Glutamatergic neuron (in vitro differentiated cells): Measurements from ENCODE around the gene MGRN1. TPM values are rescaled to one million over a fixed set of nuclear protein-coding genes. Genes with fewer than 3 reads are reported as not detected.

Experiments used
- DNase-seq: peaks from one replicate; pipeline ENCODE4 v3.0.0; 2022
- H3K27ac Mint-ChIP-seq: one replicate; pipeline ENCODE4 v1.8.0; 2020; ENCODE audit warnings: mild to moderate bottlenecking, mixed read lengths, inconsistent platforms; ENCODE audit not compliant: unreplicated experiment
- H3K27me3 Mint-ChIP-seq: one replicate; pipeline ENCODE4 v1.8.0; 2020; ENCODE audit warnings: mild to moderate bottlenecking, moderate library complexity, mixed read lengths, inconsistent platforms; ENCODE audit not compliant: unreplicated experiment
- H3K36me3 Mint-ChIP-seq: one replicate; pipeline ENCODE4 v1.8.0; 2020; ENCODE audit warnings: mild to moderate bottlenecking, mixed read lengths, inconsistent platforms; ENCODE audit not compliant: unreplicated experiment
- H3K4me1 Mint-ChIP-seq: one replicate; pipeline ENCODE4 v1.8.0; 2020; ENCODE audit warnings: mild to moderate bottlenecking, low read depth, mixed read lengths, inconsistent platforms; ENCODE audit not compliant: unreplicated experiment
- H3K4me3 Mint-ChIP-seq: one replicate; pipeline ENCODE4 v1.8.0; 2020; ENCODE audit warnings: mild to moderate bottlenecking, mixed read lengths, inconsistent platforms; ENCODE audit not compliant: unreplicated experiment
- H3K9me3 Mint-ChIP-seq: one replicate; pipeline ENCODE4 v1.8.0; 2020; ENCODE audit warnings: mild to moderate bottlenecking, moderate library complexity, mixed read lengths, inconsistent platforms; ENCODE audit not compliant: unreplicated experiment
- CTCF ChIP-seq: fragments of 200-600 bp; sonication (generic); IDR thresholded peaks from one replicate; pipeline ENCODE4 v1.5.0; 2021; ENCODE audit not compliant: partially characterized antibody, unreplicated experiment
- total RNA-seq: library from RNA; stranded (reverse); fragmentation: NEBNext Ultra II Directional; extraction: Animal tissue kit (Norgen Biotek cat#: 25700); gene quantifications from one replicate; pipeline ENCODE4 v1.2.1, GENCODE V29; 2021; ENCODE audit not compliant: unreplicated experiment

Gene MGRN1
- total RNA-seq, 1 donor from 2014 or later: 150 TPM

- no peaks in the 10 kb centered on the region for H3K9me3 Mint-ChIP-seq
- H3K4me3 Mint-ChIP-seq: no peak overlapping the region
- no peaks in the 10 kb centered on the region for H3K36me3 Mint-ChIP-seq
- no peak overlapping the region for H3K27ac Mint-ChIP-seq
- no peaks in the 10 kb centered on the region for H3K27me3 Mint-ChIP-seq
- peaks cover 1% of the 10 kb centered on the region for H3K4me1 Mint-ChIP-seq
- no peak for DNase-seq
- TF ChIP-seq CTCF: no peak
Measured at GRCh38 chr16:4718466-4718865, 93.8 kb downstream of the MGRN1 start.

GRCh38 chr16:4723071-4723767 is 98.6 kb downstream of the MGRN1 start:
- no peak for DNase-seq
- H3K9me3 Mint-ChIP-seq: no peaks in the 10 kb centered on the region
- H3K4me1 Mint-ChIP-seq: peaks cover 9% of the 10 kb centered on the region
- no peak overlapping the region for H3K4me3 Mint-ChIP-seq
- no peak for TF ChIP-seq CTCF
- H3K27ac Mint-ChIP-seq: no peak overlapping the region
- no peaks in the 10 kb centered on the region for H3K27me3 Mint-ChIP-seq
- no peaks in the 10 kb centered on the region for H3K36me3 Mint-ChIP-seq

DNA sequence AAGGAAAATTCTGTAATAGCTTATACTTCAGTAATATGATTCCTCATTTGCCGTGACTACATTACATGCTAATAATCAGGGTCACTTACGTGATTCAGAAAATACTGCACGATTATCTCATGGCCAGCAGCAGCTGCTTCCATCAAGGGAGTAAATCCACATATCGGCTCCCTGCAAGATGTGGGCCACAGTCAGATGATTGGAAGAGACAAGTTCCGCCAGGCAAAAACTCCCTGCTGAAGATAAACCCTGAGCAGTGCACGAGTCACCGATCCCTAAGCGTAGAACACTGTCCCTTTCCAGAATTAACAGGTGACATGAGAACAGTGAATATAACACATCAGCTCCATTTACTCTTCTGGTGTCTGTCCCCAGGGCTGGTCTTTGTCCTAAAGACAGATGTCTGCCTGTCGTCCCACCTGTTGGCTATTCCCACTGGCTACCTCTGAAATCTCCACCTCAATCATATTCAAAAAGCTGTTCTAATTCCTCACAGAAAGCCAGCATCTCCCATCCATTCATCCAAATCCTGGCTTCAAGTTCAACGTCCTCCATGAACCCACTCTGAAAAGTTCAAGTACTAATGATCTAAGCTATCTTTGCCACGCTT is 100.1 kb downstream of the MGRN1 start:
- peak overlapping the region; percentile 31 for H3K4me3 Mint-ChIP-seq
- no peaks in the 10 kb centered on the region for H3K27me3 Mint-ChIP-seq
- H3K4me1 Mint-ChIP-seq: peaks cover 16% of the 10 kb centered on the region
- no peaks in the 10 kb centered on the region for H3K36me3 Mint-ChIP-seq
- TF ChIP-seq CTCF: no peak
- DNase-seq: no peak
- H3K27ac Mint-ChIP-seq: peak overlapping the region; percentile 65
- no peaks in the 10 kb centered on the region for H3K9me3 Mint-ChIP-seq

GRCh38 chr16:4726616-4727015 is 102.0 kb downstream of the MGRN1 start:
- Mint-ChIP-seq H3K36me3 (no peaks in the 10 kb centered on the region), H3K4me3 (no peak overlapping the region), H3K9me3 (no peaks in the 10 kb centered on the region), H3K4me1 (peaks cover 16% of the 10 kb centered on the region), H3K27ac (no peak overlapping the region), H3K27me3 (no peaks in the 10 kb centered on the region)
- TF ChIP-seq CTCF: no peak
- DNase-seq: no peak

DNA sequence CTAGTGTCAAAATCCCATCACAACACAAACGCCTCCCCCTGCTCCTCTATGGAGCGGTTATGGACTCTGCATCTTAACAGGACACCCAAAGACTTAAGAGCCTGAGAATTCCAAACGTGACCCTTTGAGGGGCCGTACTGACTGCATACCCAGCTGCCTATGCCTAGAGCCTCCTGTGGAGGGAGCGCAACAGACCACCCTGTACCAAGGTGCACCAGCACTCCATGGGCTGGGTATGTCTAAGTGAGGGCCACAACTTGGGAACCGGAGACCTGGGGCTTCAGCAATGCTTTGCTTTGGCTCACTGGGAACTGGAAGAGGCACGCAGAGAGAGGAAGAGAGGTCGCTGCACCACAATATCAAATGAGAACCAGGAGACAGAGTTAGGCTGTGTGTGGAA is 104.0 kb downstream of the MGRN1 start:
- DNase-seq: no peak
- no peaks in the 10 kb centered on the region for H3K36me3 Mint-ChIP-seq
- TF ChIP-seq CTCF: no peak
- peaks cover 2% of the 10 kb centered on the region for H3K9me3 Mint-ChIP-seq
- no peaks in the 10 kb centered on the region for H3K27me3 Mint-ChIP-seq
- peak overlapping the region; percentile 31 for H3K27ac Mint-ChIP-seq
- no peak overlapping the region for H3K4me3 Mint-ChIP-seq
- peaks cover 16% of the 10 kb centered on the region for H3K4me1 Mint-ChIP-seq
